ENCODE data around the gene CTDSP2.
A peak's percentile ranks its signal among the peaks of the same experiment; 100 is the strongest.

Gene CTDSP2

GRCh38 chr12:57772429-57773322, 73.9 kb downstream of the CTDSP2 start, which contains the start of gene EEF1AKMT3:
TSS of gene EEF1AKMT3 (plus strand) at chr12:57772614. CDS start at chr12:57772725, 111 bp downstream.
- TF ChIP-seq ZNF274 (IDR thresholded peaks at IDR 0.05; ENCODE audit: low read depth, low read length), result no peak
- peak within 1 kb of the TSS; percentile 66 for H3K4me3 ChIP-seq (ENCODE audit: low read length)

GRCh38 chr12:57771873-57772428, 74.6 kb downstream of the CTDSP2 start, which contains the start of gene METTL1:
TSS of gene METTL1 (minus strand) at chr12:57772105. CDS start at chr12:57772083, 22 bp downstream.
- no peak for TF ChIP-seq ZNF274 (IDR thresholded peaks at IDR 0.05; ENCODE audit: low read depth, low read length)
- H3K4me3 ChIP-seq (ENCODE audit: low read length), result peak within 1 kb of the TSS; percentile 66

DNA sequence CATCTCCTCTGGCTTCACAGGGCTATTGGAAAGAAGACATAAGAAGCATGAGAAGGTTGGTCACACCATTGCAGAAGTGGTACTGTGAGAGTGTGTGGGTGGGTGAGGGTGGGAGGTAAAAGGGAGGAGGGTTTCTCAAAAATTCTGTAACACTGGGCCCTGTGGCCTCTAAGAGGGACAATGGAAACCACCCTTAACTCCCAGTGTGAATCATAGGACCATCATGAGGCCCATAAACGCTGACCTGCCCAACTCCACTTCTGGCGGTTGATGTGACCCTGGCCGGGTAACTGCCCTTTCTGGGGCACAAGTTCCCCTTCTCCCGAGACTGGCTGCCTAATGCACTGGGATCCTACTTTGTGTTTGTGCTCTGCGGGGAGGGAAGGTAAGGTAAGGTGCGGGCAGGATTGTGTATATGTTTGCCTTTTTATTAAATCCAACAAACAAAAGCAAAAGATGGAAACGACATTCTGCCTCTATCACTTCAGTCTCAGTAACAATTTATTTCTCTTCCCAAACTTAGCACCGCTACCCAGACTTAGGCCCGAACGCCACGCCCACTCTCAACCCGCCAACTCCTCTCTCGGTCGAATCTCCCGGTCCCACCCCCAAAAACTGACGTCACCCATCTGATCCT, 75.2 kb downstream of the CTDSP2 start:
- no peak for TF ChIP-seq ZNF274 (IDR thresholded peaks at IDR 0.05; ENCODE audit: low read depth, low read length)
- peak overlapping the region; percentile 66 for H3K4me3 ChIP-seq (ENCODE audit: low read length)

- no peak overlapping the region; the same call in 1 of the 2 replicates for H3K4me3 ChIP-seq (ENCODE audit: low read length)
- no peak for TF ChIP-seq ZNF274 (IDR thresholded peaks at IDR 0.05; ENCODE audit: low read depth, low read length)
Measured at GRCh38 chr12:57770734-57771133, 75.8 kb downstream of the CTDSP2 start.

Data from GM08714 (cell line).